K562 (cell line): Measurements from ENCODE around the gene MDK. TPM values are rescaled to one million over a fixed set of nuclear protein-coding genes. Genes with fewer than 3 reads are reported as not detected.
A peak's percentile ranks its signal among the peaks of the same experiment; 100 is the strongest.

Source experiments
- ATF6 ChIP-seq: sonication (generic); formaldehyde crosslinking; IDR thresholded peaks from 2 replicates; pipeline ENCODE4 v1.4.0; 2020; ENCODE audit warnings: mild to moderate bottlenecking, missing genetic modification reagents
- CTBP1 ChIP-seq: fragments of 450-650 bp; IDR thresholded peaks from 2 replicates; pipeline ENCODE4 v1.6.1; 2016; ENCODE audit warnings: borderline replicate concordance
- MAFG ChIP-seq: fragments of 450-650 bp; conservative IDR thresholded peaks from 2 replicates; pipeline ENCODE4 v1.6.1; 2016; ENCODE audit warnings: missing genetic modification characterization, missing compliant biosample characterization
- MCM5 ChIP-seq: fragments of 450-650 bp; IDR thresholded peaks from 2 replicates; pipeline ENCODE4 v1.6.1; 2016; ENCODE audit warnings: low read depth
- PBX2 ChIP-seq, 2 experiments: IDR thresholded peaks in 1 of 2; conservative IDR thresholded peaks in 1 of 2; 2 replicates each; pipeline ENCODE4 v1.6.1; 2016; ENCODE audit warnings: low read depth in 2 of 2, mild to moderate bottlenecking in 1 of 2, missing compliant biosample characterization in 1 of 2, missing genetic modification characterization in 1 of 2, moderate library complexity in 1 of 2
- PHTF2 ChIP-seq: fragments of 250-450 bp; sonication (Bioruptor Pico); IDR thresholded peaks from 2 replicates; pipeline ENCODE4 v1.5.0; 2021; ENCODE audit warnings: mild to moderate bottlenecking
- RERE ChIP-seq: sonication (generic); formaldehyde crosslinking; IDR thresholded peaks from 2 replicates; pipeline ENCODE4 v1.8.0; 2023; ENCODE audit warnings: missing genetic modification reagents, mild to moderate bottlenecking, borderline replicate concordance
- polyA plus RNA-seq, 8 experiments: library from polyadenylated mRNA; depleted of rRNA in 4 of 8; stranded (reverse) in 5 of 8; unstranded in 3 of 8; fragments of >200 nt; fragmentation: Nextera tagmentation in 2 of 8; fragmentation: Illumina TruSeq in 1 of 8; extraction: Ambion mirVana in 2 of 8; extraction: Trizol in 1 of 8; gene quantifications; 2 replicates each; pipeline versions ENCODE4 v1.2.1 to v1.2.3, GENCODE V29; 2011 to 2014; ENCODE audit warnings: inconsistent platforms in 1 of 8, missing spikeins in 1 of 8
- total RNA-seq, 7 experiments: library from RNA; depleted of rRNA in 6 of 7; stranded (reverse); fragments of >200 nt in 6 of 7; fragmentation: Illumina TruSeq in 2 of 7; extraction: Trizol in 2 of 7; gene quantifications; 2 replicates each; pipeline versions ENCODE4 v1.2.1 to v1.2.3, GENCODE V29; 2011 to 2021; ENCODE audit warnings: low replicate concordance in 1 of 7

The MDK gene
- total and polyA plus RNA-seq, 9 of the 15 experiments (the other 6 are each of a cell fraction or from before 2014, with no cell fraction given), result 20.7 to 700 (median 350) TPM

GRCh38 chr11:46352063-46352841 is 29.2 kb upstream of the MDK start (continued):
- TF ChIP-seq RERE, result no peak
- peak; percentile 62; the same call in 1 of the 2 replicates for TF ChIP-seq CTBP1
- TF ChIP-seq PHTF2 (CRISPR knock-in tag), result no peak
- no peak for TF ChIP-seq ATF6 (CRISPR knock-in tag)
- no peak for TF ChIP-seq MAFG (tag)
- no peak for TF ChIP-seq MCM5
- no peak for TF ChIP-seq PBX2 (CRISPR knock-in tag; IDR thresholded peaks at IDR 0.05; ENCODE audit: low read depth)
- no peak for TF ChIP-seq PBX2 (tag; conservative IDR thresholded peaks at IDR 0.05; ENCODE audit: low read depth)
